Measurements from ENCODE around the gene DLG3. TPM values are rescaled to one million over a fixed set of nuclear protein-coding genes. Genes with fewer than 3 reads are reported as not detected.

The DLG3 gene
- total RNA-seq, 4 donors from 2014 or later = 0.20 to 3.4 (median 0.69) TPM

DNA sequence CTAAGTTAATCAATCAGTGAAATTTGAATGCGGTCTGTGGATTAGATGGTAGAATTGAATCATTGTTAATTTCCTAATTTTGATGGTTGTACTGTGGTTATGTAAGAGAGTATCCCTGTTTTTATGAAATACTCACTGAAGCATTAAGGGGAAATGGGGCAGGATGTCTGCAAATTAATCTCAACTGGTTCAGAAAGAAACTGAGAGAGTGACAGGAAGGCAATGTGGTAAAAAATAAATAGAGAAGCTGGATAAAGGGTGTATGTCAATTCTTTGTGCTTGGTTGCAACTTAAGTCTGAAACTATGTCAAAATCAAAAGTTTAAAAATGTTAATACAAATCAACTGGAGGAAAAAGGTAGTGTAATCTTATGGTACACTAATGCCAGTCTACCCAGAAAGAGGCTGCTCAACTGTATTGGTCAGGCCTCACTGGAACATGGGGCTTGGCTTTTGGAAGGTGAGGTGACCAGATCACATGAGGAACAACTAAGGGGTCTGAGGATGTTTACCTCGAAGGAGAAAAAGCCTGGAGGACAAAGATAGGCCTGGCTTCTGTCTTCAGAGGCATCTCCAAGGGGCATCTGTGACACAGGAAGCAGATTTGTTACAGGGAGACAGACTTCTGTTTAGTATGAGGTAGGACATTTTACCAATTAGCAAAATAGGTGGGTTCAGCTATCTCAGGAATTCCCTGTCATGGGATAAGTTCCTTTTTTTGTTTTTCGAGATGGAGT lies 83.1 kb downstream of the DLG3 start:
- Histone ChIP-seq H3K36me3 (no peaks in the 10 kb centered on the region), H3K4me3 (no peak overlapping the region), H3K4me1 (no peaks in the 10 kb centered on the region), H3K27me3 (peaks cover 0 to 4% (median 0%) of the 10 kb centered on the region in 3 donors), H3K27ac (no peak overlapping the region), H3K9me3 (no peaks in the 10 kb centered on the region)
- intact Hi-C loops (cut with DNase I; ENCODE audit: low total_unique reads) (no loop called here), in situ Hi-C loops (cut with MboI; ENCODE audit: low sequenced_read_pairs in 4 of 4) (no loop called here)
- TF ChIP-seq, protein P1, sequence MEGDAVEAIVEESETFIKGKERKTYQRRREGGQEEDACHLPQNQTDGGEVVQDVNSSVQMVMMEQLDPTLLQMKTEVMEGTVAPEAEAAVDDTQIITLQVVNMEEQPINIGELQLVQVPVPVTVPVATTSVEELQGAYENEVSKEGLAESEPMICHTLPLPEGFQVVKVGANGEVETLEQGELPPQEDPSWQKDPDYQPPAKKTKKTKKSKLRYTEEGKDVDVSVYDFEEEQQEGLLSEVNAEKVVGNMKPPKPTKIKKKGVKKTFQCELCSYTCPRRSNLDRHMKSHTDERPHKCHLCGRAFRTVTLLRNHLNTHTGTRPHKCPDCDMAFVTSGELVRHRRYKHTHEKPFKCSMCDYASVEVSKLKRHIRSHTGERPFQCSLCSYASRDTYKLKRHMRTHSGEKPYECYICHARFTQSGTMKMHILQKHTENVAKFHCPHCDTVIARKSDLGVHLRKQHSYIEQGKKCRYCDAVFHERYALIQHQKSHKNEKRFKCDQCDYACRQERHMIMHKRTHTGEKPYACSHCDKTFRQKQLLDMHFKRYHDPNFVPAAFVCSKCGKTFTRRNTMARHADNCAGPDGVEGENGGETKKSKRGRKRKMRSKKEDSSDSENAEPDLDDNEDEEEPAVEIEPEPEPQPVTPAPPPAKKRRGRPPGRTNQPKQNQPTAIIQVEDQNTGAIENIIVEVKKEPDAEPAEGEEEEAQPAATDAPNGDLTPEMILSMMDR (IDR thresholded peaks at IDR 0.05 in 4 of 5, conservative IDR thresholded peaks at IDR 0.05 in 1 of 5) = no peak
- TF ChIP-seq POLR2A (IDR thresholded peaks at IDR 0.05) = no peak
- DNase-seq = no peak
- ATAC-seq = no peak

DNA sequence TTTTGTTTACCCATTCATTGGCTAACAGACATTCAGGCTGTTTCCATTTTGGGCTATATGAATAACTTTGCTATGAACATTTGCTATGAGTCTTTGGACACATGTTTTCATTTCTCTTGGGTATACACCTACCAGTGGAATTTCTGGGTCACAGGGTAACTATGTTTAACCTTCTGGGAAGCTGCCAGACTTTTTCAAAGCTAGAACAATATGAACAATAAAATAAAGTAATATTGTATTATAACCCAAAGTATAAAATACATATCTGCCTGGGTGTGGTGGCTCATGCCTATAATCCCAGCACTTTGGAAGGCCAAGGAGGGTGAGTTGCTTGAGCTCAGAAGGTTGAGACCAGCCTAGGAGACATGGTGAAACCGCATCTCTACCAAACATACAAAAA lies 90.6 kb downstream of the DLG3 start:
- H3K27ac ChIP-seq = no peak overlapping the region

DNA sequence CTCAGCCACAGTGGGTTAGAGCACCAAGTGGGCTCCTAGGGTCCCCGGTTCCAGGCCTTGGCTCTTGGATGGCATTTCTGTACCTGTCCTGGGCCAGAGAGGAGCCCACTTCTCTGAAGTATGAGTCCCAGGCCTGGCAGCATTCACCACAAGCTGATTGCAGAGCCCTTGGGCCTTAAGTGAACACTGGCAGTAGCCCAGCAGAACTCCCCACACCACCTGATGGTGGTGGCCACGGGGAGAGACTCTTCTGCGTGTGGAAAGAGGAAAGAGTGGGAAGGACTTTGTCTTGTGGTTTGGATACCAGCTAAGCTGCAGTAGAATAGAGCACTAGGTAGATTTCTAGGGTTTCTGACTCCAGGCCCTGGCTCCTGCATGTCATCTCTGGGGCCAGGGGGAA lies 104.8 kb downstream of the DLG3 start:
- H3K4me1 ChIP-seq = no peaks in the 10 kb centered on the region
- H3K4me3 ChIP-seq = no peak overlapping the region
- H3K9me3 ChIP-seq = no peaks in the 10 kb centered on the region
- H3K36me3 ChIP-seq = no peaks in the 10 kb centered on the region
- no peak for DNase-seq
- intact Hi-C loops (cut with DNase I; ENCODE audit: low total_unique reads) (no loop called here), in situ Hi-C loops (cut with MboI; ENCODE audit: low sequenced_read_pairs in 4 of 4) (no loop called here)
- no peaks in the 10 kb centered on the region for H3K27me3 ChIP-seq
- no peak overlapping the region for H3K27ac ChIP-seq
- ATAC-seq = no peak
- TF ChIP-seq, protein P1 (IDR thresholded peaks at IDR 0.05 in 4 of 5, conservative IDR thresholded peaks at IDR 0.05 in 1 of 5) = no peak
- TF ChIP-seq POLR2A (IDR thresholded peaks at IDR 0.05) = no peak

More for the DNA sequence above, 90.6 kb downstream of the DLG3 start:
- no peaks in the 10 kb centered on the region for H3K9me3 ChIP-seq
- no peak for TF ChIP-seq POLR2A (IDR thresholded peaks at IDR 0.05)
- TF ChIP-seq, protein P1 (IDR thresholded peaks at IDR 0.05 in 4 of 5, conservative IDR thresholded peaks at IDR 0.05 in 1 of 5) = no peak
- H3K27me3 ChIP-seq = peaks cover 0 to 4% (median 0%) of the 10 kb centered on the region in 3 donors
- H3K4me3 ChIP-seq = no peak overlapping the region
- in situ Hi-C loops (cut with MboI; ENCODE audit: low sequenced_read_pairs in 4 of 4) = no loop called here
- DNase-seq (no peak), ATAC-seq (no peak)
- no peaks in the 10 kb centered on the region for H3K36me3 ChIP-seq
- intact Hi-C loops (cut with DNase I; ENCODE audit: low total_unique reads) = no loop called here
- no peaks in the 10 kb centered on the region for H3K4me1 ChIP-seq

DNA sequence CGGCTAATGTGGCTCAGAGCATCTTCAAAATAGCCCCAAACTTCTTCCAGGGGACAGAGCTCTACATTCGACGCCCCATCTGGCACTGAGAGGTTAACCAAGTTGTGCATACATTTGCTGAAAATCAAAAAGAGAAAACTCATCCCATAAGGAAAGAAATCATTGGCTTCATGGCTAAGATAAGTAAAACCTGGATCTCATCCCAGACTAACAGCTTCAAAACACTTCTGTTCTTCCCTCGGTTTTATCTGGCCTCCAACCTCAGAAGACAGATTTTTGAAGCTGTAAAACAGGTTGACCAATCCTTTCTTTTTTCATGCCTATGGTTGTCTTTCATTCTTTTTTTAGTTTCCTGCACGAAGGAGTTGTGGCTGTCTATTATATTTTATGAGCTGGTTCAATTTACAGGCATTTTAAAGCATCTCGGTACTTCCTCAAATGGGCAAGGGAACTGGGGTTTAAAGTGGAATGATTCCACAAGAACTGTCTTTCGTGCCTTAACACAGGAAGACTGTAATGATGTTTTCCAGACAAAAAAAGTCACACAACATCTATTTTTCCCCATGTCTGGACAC lies 107.6 kb downstream of the DLG3 start:
- Histone ChIP-seq H3K4me3 (no peak overlapping the region), H3K27ac (no peak overlapping the region), H3K9me3 (no peaks in the 10 kb centered on the region), H3K4me1 (no peaks in the 10 kb centered on the region), H3K27me3 (no peaks in the 10 kb centered on the region), H3K36me3 (no peaks in the 10 kb centered on the region)
- TF ChIP-seq, protein P1 (IDR thresholded peaks at IDR 0.05 in 4 of 5, conservative IDR thresholded peaks at IDR 0.05 in 1 of 5) = no peak
- intact Hi-C loops (cut with DNase I; ENCODE audit: low total_unique reads) (no loop called here), in situ Hi-C loops (cut with MboI; ENCODE audit: low sequenced_read_pairs in 4 of 4) (no loop called here)
- DNase-seq = no peak
- ATAC-seq = no peak
